ENCODE measurements around the gene HDHD5. TPM values are rescaled to one million over a fixed set of nuclear protein-coding genes. Genes with fewer than 3 reads are reported as not detected.

The HDHD5 gene
- total RNA-seq, 1 donor from 2014 or later = 67.1 TPM

DNA sequence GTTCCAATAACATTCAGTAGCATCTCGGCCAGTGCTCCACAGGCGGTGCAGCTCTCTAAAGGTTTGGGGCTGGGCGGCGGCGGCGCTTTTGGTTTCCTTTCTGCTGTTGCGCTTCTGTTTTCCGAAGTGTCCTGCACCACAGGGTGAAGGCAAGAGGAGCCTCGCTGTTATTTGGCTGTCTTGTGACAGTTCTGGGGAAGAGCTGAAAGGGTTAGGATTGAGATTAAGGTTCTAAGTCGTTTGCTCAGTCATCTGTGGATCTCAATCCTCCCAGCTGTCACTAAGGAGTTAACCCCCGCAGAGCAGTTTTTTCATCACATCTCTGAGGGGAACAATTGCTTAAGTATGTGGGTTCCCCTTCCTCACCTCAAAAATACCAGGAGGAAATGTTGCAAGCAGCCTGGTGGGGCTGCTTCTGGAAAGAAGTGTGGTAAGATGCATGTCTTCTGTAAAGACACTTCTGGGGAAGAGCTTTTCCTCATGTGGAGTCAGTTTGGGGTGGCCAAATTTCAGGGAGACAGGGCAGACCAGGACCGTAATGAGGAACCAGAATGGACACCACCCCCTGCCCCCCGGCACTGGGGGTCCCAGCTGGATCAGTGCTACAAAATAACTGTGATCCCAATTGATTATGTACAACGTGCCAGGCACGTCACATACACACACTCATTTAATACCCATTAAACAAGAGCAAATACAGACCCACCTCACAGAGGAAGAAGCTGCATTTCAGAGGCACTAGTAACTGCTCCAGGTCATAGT lies 52.1 kb downstream of the HDHD5 start:
- TF ChIP-seq, protein P1, sequence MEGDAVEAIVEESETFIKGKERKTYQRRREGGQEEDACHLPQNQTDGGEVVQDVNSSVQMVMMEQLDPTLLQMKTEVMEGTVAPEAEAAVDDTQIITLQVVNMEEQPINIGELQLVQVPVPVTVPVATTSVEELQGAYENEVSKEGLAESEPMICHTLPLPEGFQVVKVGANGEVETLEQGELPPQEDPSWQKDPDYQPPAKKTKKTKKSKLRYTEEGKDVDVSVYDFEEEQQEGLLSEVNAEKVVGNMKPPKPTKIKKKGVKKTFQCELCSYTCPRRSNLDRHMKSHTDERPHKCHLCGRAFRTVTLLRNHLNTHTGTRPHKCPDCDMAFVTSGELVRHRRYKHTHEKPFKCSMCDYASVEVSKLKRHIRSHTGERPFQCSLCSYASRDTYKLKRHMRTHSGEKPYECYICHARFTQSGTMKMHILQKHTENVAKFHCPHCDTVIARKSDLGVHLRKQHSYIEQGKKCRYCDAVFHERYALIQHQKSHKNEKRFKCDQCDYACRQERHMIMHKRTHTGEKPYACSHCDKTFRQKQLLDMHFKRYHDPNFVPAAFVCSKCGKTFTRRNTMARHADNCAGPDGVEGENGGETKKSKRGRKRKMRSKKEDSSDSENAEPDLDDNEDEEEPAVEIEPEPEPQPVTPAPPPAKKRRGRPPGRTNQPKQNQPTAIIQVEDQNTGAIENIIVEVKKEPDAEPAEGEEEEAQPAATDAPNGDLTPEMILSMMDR (conservative IDR thresholded peaks at IDR 0.05; ENCODE audit: low read depth, low read length) = no peak

DNA sequence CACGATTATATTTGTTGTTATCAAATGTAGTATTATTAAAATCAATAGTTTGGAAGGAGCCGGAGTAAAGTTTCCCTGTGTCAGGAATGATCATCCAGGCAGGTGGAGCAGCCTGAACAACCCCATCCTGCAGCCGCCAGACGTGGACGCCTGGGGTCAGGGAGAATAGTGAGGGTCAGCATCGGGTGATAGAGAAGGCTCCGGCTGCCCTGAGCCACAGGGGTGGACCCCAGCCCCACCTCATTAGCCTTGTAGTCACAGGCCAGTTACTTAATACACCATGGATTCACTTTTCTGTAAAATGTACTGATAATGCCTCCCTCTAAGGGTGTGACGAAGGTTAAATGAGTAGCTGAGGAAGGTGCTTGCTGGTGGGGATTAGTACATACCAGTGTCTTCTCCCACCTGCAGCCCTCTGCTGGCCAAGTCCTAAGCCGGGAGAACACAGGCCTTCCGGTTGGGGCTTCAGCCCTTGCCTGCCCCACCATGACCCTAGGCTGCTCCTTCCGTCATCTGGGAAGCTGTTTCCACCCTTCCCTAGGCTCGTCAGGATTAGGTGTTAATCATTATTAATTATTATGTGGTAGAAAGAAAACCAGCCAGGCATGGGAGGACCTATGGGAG lies 52.8 kb downstream of the HDHD5 start:
- no peak for DNase-seq (ENCODE audit: low read depth)
- no peak overlapping the region for H3K4me3 ChIP-seq (ENCODE audit: low read depth, low read length)
- TF ChIP-seq, protein P1 (conservative IDR thresholded peaks at IDR 0.05; ENCODE audit: low read depth, low read length) = no peak

More for the DNA sequence above, 52.1 kb downstream of the HDHD5 start:
- no peak overlapping the region for H3K4me3 ChIP-seq (ENCODE audit: low read depth, low read length)
- no peak for DNase-seq (ENCODE audit: low read depth)

DNA sequence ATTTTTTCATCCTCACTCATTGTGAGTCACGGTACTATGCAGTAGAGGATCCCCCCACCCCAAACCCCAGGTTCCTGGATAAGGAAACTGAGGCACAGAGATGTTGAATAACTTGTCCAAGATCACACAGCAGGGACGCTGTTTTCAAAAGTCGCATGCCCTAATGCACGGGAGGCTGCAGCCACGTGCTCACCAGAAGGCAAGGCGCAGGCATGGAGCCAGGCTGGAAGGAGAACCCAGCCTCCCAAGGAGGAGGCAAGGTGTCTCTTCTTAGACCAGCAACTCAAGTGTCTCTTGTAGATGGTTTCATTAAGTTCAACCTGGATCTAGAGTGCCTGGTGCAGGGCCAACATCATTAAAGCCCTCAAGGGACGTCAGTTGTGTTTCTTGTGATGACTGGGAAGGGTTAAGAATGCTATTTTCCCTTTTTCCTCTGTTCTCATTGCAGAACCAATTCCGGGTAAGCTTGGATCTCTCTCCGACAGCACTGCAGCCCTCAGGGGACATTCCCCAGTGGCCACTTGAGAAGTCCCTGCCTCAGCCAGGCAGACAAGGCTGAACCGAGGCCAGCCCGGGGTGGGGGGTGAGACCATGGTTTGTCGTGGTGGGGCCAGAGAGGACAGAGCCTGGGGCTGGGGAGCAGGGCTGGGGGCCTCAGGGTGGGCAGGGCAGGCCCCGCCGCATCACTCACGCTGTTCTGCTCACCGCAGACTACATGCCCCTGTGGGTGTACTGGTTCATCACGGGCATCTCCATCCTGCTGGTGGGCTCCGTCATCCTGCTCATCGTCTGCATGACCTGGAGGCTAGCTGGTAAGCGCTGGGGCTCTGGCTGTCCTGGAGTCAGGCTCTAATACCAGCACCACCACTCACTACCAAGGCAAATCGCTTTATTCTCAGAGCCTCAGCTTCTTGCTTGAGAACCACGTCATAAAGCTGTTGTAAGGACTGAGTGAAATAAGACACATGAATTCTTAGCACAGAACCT lies 53.6 kb downstream of the HDHD5 start:
- H3K4me3 ChIP-seq (ENCODE audit: low read depth, low read length) = no peak overlapping the region
- TF ChIP-seq, protein P1 (conservative IDR thresholded peaks at IDR 0.05; ENCODE audit: low read depth, low read length) = no peak
- DNase-seq (ENCODE audit: low read depth) = no peak

DNA sequence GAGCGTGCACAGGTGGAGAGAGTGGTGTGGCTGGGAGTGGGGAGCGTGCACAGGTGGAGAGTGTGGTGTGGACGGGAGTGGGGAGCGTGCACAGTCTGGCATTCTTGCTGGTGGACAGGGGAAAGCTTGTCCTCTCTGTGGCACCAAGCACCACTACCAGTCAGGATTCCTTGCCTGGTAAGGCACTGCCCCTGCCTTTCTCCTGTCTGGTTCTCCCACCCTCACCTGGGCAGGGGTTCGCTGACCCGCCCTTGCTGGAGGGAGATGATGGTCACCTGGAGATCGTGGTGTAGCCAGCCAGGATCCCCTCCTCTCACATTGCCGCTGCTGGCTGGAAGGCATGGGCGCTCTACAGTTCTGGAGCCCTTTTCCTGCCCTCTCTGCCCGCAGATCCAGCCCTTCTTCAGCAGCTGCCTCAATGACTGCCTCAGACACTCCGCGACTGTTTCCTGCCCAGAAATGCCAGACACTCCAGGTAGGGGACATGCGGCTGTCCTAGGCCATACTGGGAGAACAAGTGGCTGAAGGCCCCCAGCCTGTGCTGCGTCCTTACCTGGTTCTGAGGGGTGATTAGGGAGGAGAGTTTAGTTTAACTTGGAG lies 54.6 kb downstream of the HDHD5 start:
- DNase-seq (ENCODE audit: low read depth) = no peak
- H3K4me3 ChIP-seq (ENCODE audit: low read depth, low read length) = no peak overlapping the region
- TF ChIP-seq, protein P1 (conservative IDR thresholded peaks at IDR 0.05; ENCODE audit: low read depth, low read length) = no peak

DNA sequence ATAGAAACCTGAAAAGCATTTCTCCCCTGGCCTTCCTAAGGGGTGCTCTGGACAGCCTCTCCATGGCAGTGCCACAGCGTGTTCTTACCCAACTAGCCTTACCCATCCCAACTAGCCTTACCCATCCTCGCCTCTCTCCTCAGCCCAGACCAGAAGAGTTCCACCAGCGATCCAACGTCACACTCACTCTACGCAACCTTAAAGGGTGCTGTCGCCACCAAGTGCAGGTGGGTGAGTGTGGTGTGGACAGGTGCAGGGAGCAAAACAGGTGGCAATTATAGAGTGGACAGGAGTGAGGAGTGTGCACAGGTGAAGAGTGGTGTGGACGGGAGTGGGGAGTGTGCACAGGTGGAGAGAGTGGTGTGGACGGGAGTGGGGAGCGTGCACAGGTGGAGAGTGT lies 55.7 kb downstream of the HDHD5 start:
- DNase-seq (ENCODE audit: low read depth) = no peak
- TF ChIP-seq, protein P1 (conservative IDR thresholded peaks at IDR 0.05; ENCODE audit: low read depth, low read length) = no peak
- H3K4me3 ChIP-seq (ENCODE audit: low read depth, low read length) = no peak overlapping the region

DNA sequence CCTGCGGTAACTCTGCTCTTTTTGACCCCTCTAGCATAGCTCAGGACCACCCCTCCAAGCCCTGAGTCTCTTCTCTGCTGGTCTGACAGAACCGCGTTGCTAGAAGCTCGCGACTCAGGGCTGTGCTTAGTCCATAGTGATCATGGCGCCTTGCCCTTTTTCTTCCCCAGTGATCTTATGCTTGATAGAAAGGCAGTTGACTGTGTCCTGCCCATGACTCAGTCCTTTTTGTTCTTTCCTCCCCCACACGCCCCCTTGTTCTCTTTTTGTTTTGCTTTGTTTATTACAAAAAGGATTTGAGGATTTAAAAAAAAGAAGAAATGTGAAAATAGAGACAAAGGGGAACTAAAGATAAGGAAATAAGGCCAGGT lies 56.8 kb downstream of the HDHD5 start:
- H3K4me3 ChIP-seq (ENCODE audit: low read depth, low read length) = no peak overlapping the region
- TF ChIP-seq, protein P1 (conservative IDR thresholded peaks at IDR 0.05; ENCODE audit: low read depth, low read length) = no peak
- DNase-seq (ENCODE audit: low read depth) = no peak
